ENCODE data around the gene FOXC1. TPM values are rescaled to one million over a fixed set of nuclear protein-coding genes. Genes with fewer than 3 reads are reported as not detected.

The FOXC1 gene
- total RNA-seq, 4 donors from 2014 or later: 3.1 to 16.9 (median 7.2) TPM

GRCh38 chr6:1610497-1611321 lies 994 bp downstream of the FOXC1 start:
- Histone ChIP-seq H3K27me3 (peaks cover 90% of the 10 kb centered on the region), H3K36me3 (no peaks in the 10 kb centered on the region), H3K4me1 (peaks cover 0 to 76% (median 7%) of the 10 kb centered on the region in 3 donors), H3K27ac (peak overlapping the region; percentile 77 to 99 (median 94)), H3K4me3 (peak overlapping the region; percentile 63 to 71), H3K9me3 (no peaks in the 10 kb centered on the region)
- TF ChIP-seq CTCF (IDR thresholded peaks at IDR 0.05) (no peak), POLR2AphosphoS5 (IDR thresholded peaks at IDR 0.05) (no peak), POLR2A (IDR thresholded peaks at IDR 0.05) (no peak), EP300 (IDR thresholded peaks at IDR 0.05) (no peak)
- no peak for ATAC-seq
- WGBS, 2 donors (ENCODE audit: low coverage in 1 of 2): 20% methylated on average over 2 of the region's 101 CpGs; no CpG with 5 or more reads in 1 of the 2 donors

- ATAC-seq: no peak
- H3K4me3 ChIP-seq: peak overlapping the region; percentile 63 to 71
- peak overlapping the region in 3 of 4 donors; percentile 92 to 99 (median 96) for H3K27ac ChIP-seq
- H3K27me3 ChIP-seq: peaks cover 86% of the 10 kb centered on the region
- WGBS, 2 donors (ENCODE audit: low coverage in 1 of 2): no CpG with 5 or more reads among the region's 38 CpGs
- TF ChIP-seq POLR2AphosphoS5 (IDR thresholded peaks at IDR 0.05) (no peak), CTCF (IDR thresholded peaks at IDR 0.05) (peak in 3 of 4 experiments; percentile 5 to 21 (median 16)), EP300 (IDR thresholded peaks at IDR 0.05) (no peak), POLR2A (IDR thresholded peaks at IDR 0.05) (no peak)
- H3K4me1 ChIP-seq: peaks cover 0 to 76% (median 7%) of the 10 kb centered on the region in 3 donors
- H3K36me3 ChIP-seq: no peaks in the 10 kb centered on the region
- H3K9me3 ChIP-seq: no peaks in the 10 kb centered on the region
Measured at GRCh38 chr6:1611322-1611571, 1.5 kb downstream of the FOXC1 start.

GRCh38 chr6:1611572-1612298 lies 2.0 kb downstream of the FOXC1 start:
- TF ChIP-seq POLR2AphosphoS5 (IDR thresholded peaks at IDR 0.05) (peak; percentile 2), POLR2A (IDR thresholded peaks at IDR 0.05) (no peak)
- peaks cover 0 to 71% (median 7%) of the 10 kb centered on the region in 3 donors for H3K4me1 ChIP-seq
- H3K36me3 ChIP-seq: no peaks in the 10 kb centered on the region
- no peaks in the 10 kb centered on the region for H3K9me3 ChIP-seq
- H3K27me3 ChIP-seq: peaks cover 86% of the 10 kb centered on the region
- ATAC-seq: no peak
- WGBS, 2 donors (ENCODE audit: low coverage in 1 of 2): 20 to 24% methylated on average over 8 to 12 of the region's 71 CpGs
- H3K27ac ChIP-seq: peak overlapping the region in 3 of 4 donors; percentile 92 to 99 (median 96)
- H3K4me3 ChIP-seq: peak overlapping the region; percentile 51 to 71

GRCh38 chr6:1612299-1612973 lies 2.7 kb downstream of the FOXC1 start:
- H3K27me3 ChIP-seq: peaks cover 86% of the 10 kb centered on the region
- H3K36me3 ChIP-seq: no peaks in the 10 kb centered on the region
- peaks cover 0 to 64% (median 7%) of the 10 kb centered on the region in 3 donors for H3K4me1 ChIP-seq
- 41 to 44% methylated on average over 9 to 10 of the region's 10 CpGs for WGBS, 2 donors (ENCODE audit: low coverage in 1 of 2)
- H3K27ac ChIP-seq: peak overlapping the region in 3 of 4 donors; percentile 92 to 99 (median 96)
- TF ChIP-seq EP300 (IDR thresholded peaks at IDR 0.05) (no peak), POLR2AphosphoS5 (IDR thresholded peaks at IDR 0.05) (peak; percentile 52)
- H3K4me3 ChIP-seq: peak overlapping the region; percentile 51 to 71
- no peak for ATAC-seq
- no peaks in the 10 kb centered on the region for H3K9me3 ChIP-seq

GRCh38 chr6:1612974-1613306 lies 3.2 kb downstream of the FOXC1 start:
- H3K4me1 ChIP-seq: peaks cover 0 to 59% (median 7%) of the 10 kb centered on the region in 3 donors
- TF ChIP-seq POLR2AphosphoS5 (IDR thresholded peaks at IDR 0.05): no peak
- TF ChIP-seq CTCF (IDR thresholded peaks at IDR 0.05): no peak
- TF ChIP-seq POLR2A (IDR thresholded peaks at IDR 0.05): no peak
- no peak for TF ChIP-seq EP300 (IDR thresholded peaks at IDR 0.05)
- 48 to 67% methylated on average over 7 of the region's 7 CpGs for WGBS, 2 donors (ENCODE audit: low coverage in 1 of 2)

More at GRCh38 chr6:1612974-1613306, 3.2 kb downstream of the FOXC1 start:
- Histone ChIP-seq H3K27ac (peak overlapping the region in 2 of 4 donors; percentile 14 to 96), H3K36me3 (no peaks in the 10 kb centered on the region), H3K9me3 (no peaks in the 10 kb centered on the region), H3K27me3 (peaks cover 86% of the 10 kb centered on the region), H3K4me3 (peak overlapping the region; percentile 5 to 71)
- ATAC-seq: no peak
